H1 (cell line): ENCODE measurements around the gene CACNA1D. TPM values are rescaled to one million over a fixed set of nuclear protein-coding genes. Genes with fewer than 3 reads are reported as not detected.

Source experiments
- CBX5 ChIP-seq: fragments of 300-800, 300-1000 bp; sonication (generic); IDR thresholded peaks from 2 replicates; pipeline ENCODE4 v1.7.1; 2016; ENCODE audit warnings: antibody characterized with exemption, low read length, low read depth
- GTF2F1 ChIP-seq: IDR thresholded peaks from 2 replicates; pipeline ENCODE4 v1.6.1; 2012; ENCODE audit warnings: low read depth, low read length, improper control_type of control experiment, borderline replicate concordance
- MAX ChIP-seq: IDR thresholded peaks from 2 replicates; pipeline ENCODE4 v1.6.1; 2012; ENCODE audit warnings: inconsistent platforms
- SAP30 ChIP-seq: fragments of 300-600 bp; sonication (generic); IDR thresholded peaks from 2 replicates; pipeline ENCODE4 v1.7.1; 2012; ENCODE audit warnings: low read length, moderate library complexity, mild to moderate bottlenecking, inconsistent platforms; ENCODE audit not compliant: insufficient read depth, insufficient replicate concordance
- SIRT6 ChIP-seq: IDR thresholded peaks from one replicate; pipeline ENCODE4 v1.7.1; 2012; ENCODE audit warnings: low read length, inconsistent platforms
- SUZ12 ChIP-seq: fragments of 200-600 bp; sonication (generic); IDR thresholded peaks from 2 replicates; pipeline ENCODE4 v1.6.1; 2012; ENCODE audit warnings: mild to moderate bottlenecking, inconsistent platforms, low read length, moderate library complexity, mixed read lengths
- TAF1 ChIP-seq: IDR thresholded peaks from 2 replicates; pipeline ENCODE4 v1.6.1; 2011; ENCODE audit warnings: mild to moderate bottlenecking, low read depth, low read length
- polyA plus RNA-seq, 7 experiments: library from polyadenylated mRNA; depleted of rRNA in 3 of 7; stranded (reverse) in 5 of 7; unstranded in 2 of 7; fragments of >200 nt in 5 of 7; fragments of 200-250 nt in 2 of 7; gene quantifications; 1 replicate in 5 of 7; 2 replicates in 1 of 7; 4 replicates in 1 of 7; pipeline versions ENCODE4 v1.2.1 to v1.2.3, GENCODE V29; 2011 to 2013; ENCODE audit warnings: missing spikeins in 2 of 7, mixed read lengths in 2 of 7
- total RNA-seq: library from RNA; stranded (reverse); fragmentation: NEBNext Ultra II Directional; extraction: Animal tissue kit (Norgen Biotek cat#: 25700); gene quantifications from 2 replicates; pipeline ENCODE4 v1.2.1, GENCODE V29; 2021
- TF ChIP-seq, protein P1 (sequence below): IDR thresholded peaks from 2 replicates; pipeline ENCODE4 v1.6.1; 2011; ENCODE audit warnings: low read depth, mild to moderate bottlenecking, low read length; ENCODE audit not compliant: insufficient read depth

Gene CACNA1D
- total and polyA plus RNA-seq, 2 of the 8 experiments (the other 6 are each of a cell fraction or from before 2014, with no cell fraction given), result 2.0 to 2.9 TPM

- TF ChIP-seq MAX (no peak), SAP30 (no peak), TAF1 (no peak), SUZ12 (no peak), GTF2F1 (no peak), SIRT6 (no peak), CBX5 (no peak)
- TF ChIP-seq, protein P1, sequence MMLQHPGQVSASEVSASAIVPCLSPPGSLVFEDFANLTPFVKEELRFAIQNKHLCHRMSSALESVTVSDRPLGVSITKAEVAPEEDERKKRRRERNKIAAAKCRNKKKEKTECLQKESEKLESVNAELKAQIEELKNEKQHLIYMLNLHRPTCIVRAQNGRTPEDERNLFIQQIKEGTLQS, result no peak
Observed at GRCh38 chr3:53536282-53536681, 41.9 kb downstream of the CACNA1D start (continued).
